H1 (cell line): ENCODE data around the gene TNS2. TPM values are rescaled to one million over a fixed set of nuclear protein-coding genes. Genes with fewer than 3 reads are reported as not detected.

Experiments used
- CTCF ChIA-PET: fragments of 300-600 bp; sonication (Branson Sonifier 250); formaldehyde crosslinking; loops from one replicate; lab custom pipeline; 2021; ENCODE audit not compliant: partially characterized antibody; lab: Charles Lee
- POLR2A ChIA-PET: fragments of 300-600 bp; sonication (Branson Sonifier 250); formaldehyde crosslinking; loops from one replicate; lab custom pipeline; 2021; ENCODE audit warnings: inconsistent platforms; ENCODE audit not compliant: partially characterized antibody; lab: Charles Lee
- DNase-seq, 2 experiments: peaks; one replicate each; pipeline versions ENCODE4 v3.0.0 to v3.0.0-alpha.2; 2010 to 2022; ENCODE audit warnings: low spot score in 2 of 2, low read depth in 1 of 2, mixed read lengths in 1 of 2
- FAIRE-seq: peaks from 2 replicates; lab custom pipeline; 2011; peaks lifted over from hg19 to GRCh38; lab: Jason Lieb, UNC
- H2AFZ ChIP-seq: 2 replicates; pipeline ENCODE4 v1.8.1; 2012; ENCODE audit warnings: low read length, inconsistent platforms
- H2AK5ac ChIP-seq: 2 replicates; pipeline ENCODE4 v1.6.1; 2013; ENCODE audit warnings: low read depth, low read length
- H2BK120ac ChIP-seq: replicated peaks from 2 replicates; pipeline ENCODE3; 2013; ENCODE audit warnings: low read depth, low read length, inconsistent platforms
- H2BK12ac ChIP-seq: 2 replicates; pipeline ENCODE4 v1.6.1; 2013; ENCODE audit warnings: low read depth, low read length
- H2BK15ac ChIP-seq: 2 replicates; pipeline ENCODE4 v1.6.1; 2013; ENCODE audit warnings: low read length
- H2BK20ac ChIP-seq: 2 replicates; pipeline ENCODE4 v1.6.1; 2013; ENCODE audit warnings: low read length
- H2BK5ac ChIP-seq: 2 replicates; pipeline ENCODE4 v1.6.1; 2013; ENCODE audit warnings: low read depth, low read length
- H3K14ac ChIP-seq: 2 replicates; pipeline ENCODE4 v1.6.1; 2013; ENCODE audit warnings: inconsistent platforms; ENCODE audit not compliant: insufficient read length
- H3K18ac ChIP-seq: 2 replicates; pipeline ENCODE4 v1.6.1; 2013; ENCODE audit warnings: low read length; ENCODE audit errors: extremely low read depth
- H3K23ac ChIP-seq: 2 replicates; pipeline ENCODE4 v1.6.1; 2013; ENCODE audit warnings: inconsistent platforms; ENCODE audit not compliant: insufficient read length
- H3K23me2 ChIP-seq: 2 replicates; pipeline ENCODE4 v1.6.1; 2013; ENCODE audit warnings: low read depth, low read length
- H3K27ac ChIP-seq: 2 replicates; pipeline ENCODE4 v1.6.1; 2011; ENCODE audit warnings: low read depth, low read length, inconsistent platforms
- H3K27me3 ChIP-seq, 4 experiments: replicated peaks in 1 of 4; 1 replicate in 1 of 4; 2 replicates in 3 of 4; pipeline versions ENCODE4 v1.6.1 to v1.8.1; 2011 to 2013; ENCODE audit warnings: low read length in 3 of 4, mild to moderate bottlenecking in 3 of 4, inconsistent platforms in 2 of 4, mixed read lengths in 2 of 4, moderate library complexity in 1 of 4; ENCODE audit not compliant: control insufficient read depth in 3 of 4, insufficient read depth in 3 of 4; ENCODE audit errors: extremely low read depth in 1 of 4
- H3K36me3 ChIP-seq, 4 experiments: 2 replicates each; pipeline versions ENCODE4 v1.6.1 to v1.8.1; 2011 to 2013; ENCODE audit warnings: mild to moderate bottlenecking in 4 of 4, low read length in 3 of 4, moderate library complexity in 2 of 4, control low read depth in 1 of 4, inconsistent platforms in 1 of 4; ENCODE audit not compliant: insufficient read depth in 4 of 4, control insufficient read depth in 2 of 4
- H3K4ac ChIP-seq: replicated peaks from 2 replicates; pipeline ENCODE3; 2013; ENCODE audit warnings: low read length, low read depth, mixed read lengths, inconsistent platforms; ENCODE audit not compliant: insufficient read length
- H3K4me1 ChIP-seq, 4 experiments: replicated peaks in 1 of 4; 1 replicate in 1 of 4; 2 replicates in 3 of 4; pipeline versions ENCODE4 v1.6.1 to v1.8.1; 2011 to 2013; ENCODE audit warnings: low read length in 3 of 4, inconsistent platforms in 2 of 4, mixed read lengths in 1 of 4; ENCODE audit not compliant: insufficient read depth in 4 of 4, control insufficient read depth in 3 of 4
- H3K4me2 ChIP-seq, 2 experiments: 2 replicates each; pipeline versions ENCODE4 v1.6.1 to v1.8.1; 2011 to 2013; ENCODE audit warnings: low read depth in 2 of 2, low read length in 2 of 2, control low read depth in 1 of 2, inconsistent platforms in 1 of 2, mild to moderate bottlenecking in 1 of 2; ENCODE audit not compliant: insufficient read depth in 1 of 2
- H3K4me3 ChIP-seq, 4 experiments: fragments of 200-600, 300-600 bp in 1 of 4; sonication (generic), shearing (Covaris generic), sonication (Bioruptor Twin) in 1 of 4; 2 replicates each; pipeline versions ENCODE4 v1.5.1 to v1.8.1; 2011 to 2016; ENCODE audit warnings: low read length in 4 of 4, low read depth in 3 of 4, control low read depth in 2 of 4, inconsistent platforms in 2 of 4, mild to moderate bottlenecking in 2 of 4, mixed read lengths in 1 of 4, moderate library complexity in 1 of 4; ENCODE audit not compliant: insufficient read depth in 2 of 4; ENCODE audit errors: extremely low read depth in 1 of 4
- H3K56ac ChIP-seq: replicated peaks from 2 replicates; pipeline ENCODE3; 2013; ENCODE audit warnings: low read depth, mild to moderate bottlenecking, mixed read lengths, low read length, inconsistent platforms; ENCODE audit not compliant: insufficient read length
- H3K79me1 ChIP-seq: 2 replicates; pipeline ENCODE4 v1.6.1; 2013; ENCODE audit warnings: low read depth, low read length, control low read depth
- H3K79me2 ChIP-seq, 2 experiments: 2 replicates each; pipeline versions ENCODE4 v1.6.1 to v1.8.1; 2012 to 2013; ENCODE audit warnings: low read length in 2 of 2, mild to moderate bottlenecking in 2 of 2, inconsistent platforms in 1 of 2; ENCODE audit not compliant: insufficient read depth in 2 of 2, control insufficient read depth in 1 of 2
- H3K9ac ChIP-seq, 4 experiments: replicated peaks in 1 of 4; 1 replicate in 1 of 4; 2 replicates in 3 of 4; pipeline versions ENCODE4 v1.6.1 to v1.8.1; 2011 to 2013; ENCODE audit warnings: low read depth in 3 of 4, low read length in 3 of 4, control low read depth in 2 of 4, mild to moderate bottlenecking in 2 of 4, moderate library complexity in 2 of 4, inconsistent platforms in 1 of 4; ENCODE audit errors: extremely low read depth in 1 of 4
- H3K9me3 ChIP-seq, 2 experiments: 2 replicates each; pipeline versions ENCODE4 v1.6.1 to v1.8.1; 2012 to 2013; ENCODE audit warnings: mild to moderate bottlenecking in 2 of 2, moderate library complexity in 2 of 2, control low read depth in 1 of 2, inconsistent platforms in 1 of 2, low read depth in 1 of 2, low read length in 1 of 2, mixed read lengths in 1 of 2; ENCODE audit not compliant: insufficient read depth in 2 of 2
- H4K20me1 ChIP-seq, 2 experiments: replicated peaks in 1 of 2; 2 replicates each; pipeline versions ENCODE3 to v1.8.1; 2011 to 2013; ENCODE audit warnings: inconsistent platforms in 2 of 2, low read length in 2 of 2, mild to moderate bottlenecking in 1 of 2; ENCODE audit not compliant: insufficient read depth in 2 of 2, control insufficient read depth in 1 of 2
- H4K5ac ChIP-seq: 2 replicates; pipeline ENCODE4 v1.6.1; 2013; ENCODE audit warnings: low read length, low read depth, mixed read lengths, inconsistent platforms; ENCODE audit not compliant: insufficient read length
- H4K8ac ChIP-seq: 2 replicates; pipeline ENCODE4 v1.8.0; 2013; ENCODE audit warnings: mild to moderate bottlenecking, moderate library complexity, low read length, inconsistent platforms; ENCODE audit not compliant: insufficient read depth; ENCODE audit errors: extremely low read depth
- H4K91ac ChIP-seq: replicated peaks from 2 replicates; pipeline ENCODE3; 2013; ENCODE audit warnings: low read length, mixed read lengths, inconsistent platforms; ENCODE audit not compliant: insufficient read length
- ATF2 ChIP-seq: IDR thresholded peaks from 2 replicates; pipeline ENCODE4 v1.6.1; 2012; ENCODE audit warnings: low read length, inconsistent platforms
- BRCA1 ChIP-seq: IDR thresholded peaks from 2 replicates; pipeline ENCODE4 v1.6.1; 2012; ENCODE audit warnings: low read depth, low read length, improper control_type of control experiment
- EZH2 ChIP-seq: fragments of 200-600 bp; sonication (generic); IDR thresholded peaks from 2 replicates; pipeline ENCODE4 v1.7.1; 2012; ENCODE audit warnings: low read depth, mild to moderate bottlenecking, moderate library complexity, low read length, inconsistent platforms; ENCODE audit not compliant: severe bottlenecking
- GTF2F1 ChIP-seq: IDR thresholded peaks from 2 replicates; pipeline ENCODE4 v1.6.1; 2012; ENCODE audit warnings: low read depth, low read length, improper control_type of control experiment, borderline replicate concordance
- KDM1A ChIP-seq: fragments of 200-600, 300-600 bp; sonication (generic); IDR thresholded peaks from 2 replicates; pipeline ENCODE4 v1.7.1; 2016; ENCODE audit warnings: mild to moderate bottlenecking, low read length, borderline replicate concordance
- RBBP5 ChIP-seq: IDR thresholded peaks from 2 replicates; pipeline ENCODE4 v1.7.1; 2012; ENCODE audit warnings: low read depth, mild to moderate bottlenecking, inconsistent platforms, low read length, moderate library complexity, borderline replicate concordance
- RNF2 ChIP-seq: fragments of 200-900, 300-1000 bp; sonication (generic); IDR thresholded peaks from 2 replicates; pipeline ENCODE4 v1.7.1; 2016; ENCODE audit warnings: borderline replicate concordance, low read depth, mild to moderate bottlenecking, antibody characterized with exemption, low read length; ENCODE audit not compliant: poor library complexity, severe bottlenecking; ENCODE audit errors: missing control alignments
- RXRA ChIP-seq: IDR thresholded peaks from 2 replicates; pipeline ENCODE4 v1.6.1; 2011; ENCODE audit warnings: low read depth, mild to moderate bottlenecking, low read length, moderate library complexity; ENCODE audit not compliant: insufficient read depth
- SIX5 ChIP-seq: IDR thresholded peaks from 2 replicates; pipeline ENCODE4 v1.6.1; 2011; ENCODE audit warnings: mild to moderate bottlenecking, low read depth, low read length
- TAF7 ChIP-seq: optimal IDR thresholded peaks from 2 replicates; pipeline ENCODE3; 2011; ENCODE audit warnings: low read depth, mild to moderate bottlenecking, inconsistent platforms, low read length, moderate library complexity, borderline replicate concordance
- TBP ChIP-seq: IDR thresholded peaks from 2 replicates; pipeline ENCODE4 v1.6.1; 2011; ENCODE audit warnings: low read depth, low read length, improper control_type of control experiment
- WGBS, 2 experiments: shearing (Covaris generic) in 1 of 2; methylation state at CpG; one replicate each; pipeline versions ENCODE4 v1.1.6 to v1.1.7; 2013 to 2015; ENCODE audit warnings: low lambda C conversion rate in 2 of 2, mixed read lengths in 2 of 2, inconsistent platforms in 1 of 2, low coverage in 1 of 2, missing lambda C conversion rate in 1 of 2; ENCODE audit not compliant: insufficient replicate concordance in 2 of 2, insufficient coverage in 1 of 2, insufficient read length in 1 of 2; ENCODE audit errors: extremely low coverage in 1 of 2, missing lambda C conversion rate in 1 of 2; 5-methylcytosine and 5-hydroxymethylcytosine counted together
- polyA plus RNA-seq, 7 experiments: library from polyadenylated mRNA; depleted of rRNA in 3 of 7; stranded (reverse) in 5 of 7; unstranded in 2 of 7; fragments of >200 nt in 5 of 7; fragments of 200-250 nt in 2 of 7; gene quantifications; 1 replicate in 5 of 7; 2 replicates in 1 of 7; 4 replicates in 1 of 7; pipeline versions ENCODE4 v1.2.1 to v1.2.3, GENCODE V29; 2011 to 2013; ENCODE audit warnings: missing spikeins in 2 of 7, mixed read lengths in 2 of 7
- total RNA-seq: library from RNA; stranded (reverse); fragmentation: NEBNext Ultra II Directional; extraction: Animal tissue kit (Norgen Biotek cat#: 25700); gene quantifications from 2 replicates; pipeline ENCODE4 v1.2.1, GENCODE V29; 2021

TNS2 gene
- total and polyA plus RNA-seq, 2 of the 8 experiments (the other 6 are each of a cell fraction or from before 2014, with no cell fraction given): 2.8 to 4.7 TPM

DNA sequence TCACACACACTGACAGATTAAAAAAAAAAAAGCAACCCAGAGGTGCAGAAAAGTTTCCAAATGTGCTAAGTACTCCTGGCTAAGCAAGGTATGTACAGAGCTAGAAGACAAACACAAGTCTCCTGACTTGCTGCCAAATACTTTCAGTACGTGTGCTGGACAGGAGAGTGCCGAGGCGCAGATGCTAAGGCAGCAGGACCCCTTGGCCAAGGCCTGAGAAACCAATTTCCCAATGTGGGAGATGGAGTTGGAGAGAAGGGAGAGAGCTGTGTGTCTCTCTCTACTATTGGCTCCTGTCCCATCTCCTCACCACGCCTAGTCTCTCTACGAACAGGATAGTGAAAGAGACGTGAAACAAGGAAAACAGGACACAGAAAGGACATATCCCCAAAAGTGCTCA is 24.0 kb downstream of the TNS2 start:
- H4K20me1 ChIP-seq: peaks cover 2 to 4% of the 10 kb centered on the region in 2 experiments
- no peaks in the 10 kb centered on the region for H3K79me2 ChIP-seq
- POLR2A ChIA-PET: interaction anchor here (0.6 to 0.7 kb wide), 2 partner anchors 20 to 191 kb away, joined by 3 read pairs; no protein-coding TSS in a partner anchor
- no peak overlapping the region for H2BK120ac ChIP-seq
- peaks cover 0 to 2% (median 0%) of the 10 kb centered on the region in 4 experiments; a peak in 2 of 7 replicates for H3K27me3 ChIP-seq
- TF ChIP-seq TBP (no peak), TAF7 (no peak), ATF2 (no peak), BRCA1 (no peak), RBBP5 (no peak), KDM1A (no peak), EZH2 (no peak), RNF2 (no peak), GTF2F1 (no peak), SIX5 (no peak), RXRA (no peak)
- no peak overlapping the region for H3K4me2 ChIP-seq
- H3K23me2 ChIP-seq: peaks cover 4% of the 10 kb centered on the region; the same call in 1 of the 2 replicates
- no peak overlapping the region for H3K56ac ChIP-seq
- no peak overlapping the region for H3K23ac ChIP-seq
- H2BK20ac ChIP-seq: no peak overlapping the region
- H3K14ac ChIP-seq: no peak overlapping the region
- peaks cover 0 to 4% (median 2%) of the 10 kb centered on the region in 4 experiments; a peak in 2 of 8 replicates for H3K36me3 ChIP-seq
- CTCF ChIA-PET: interaction anchor here (0.6 to 22.4 kb wide), 6 partner anchors 8 to 172 kb away, joined by 3 to 531 read pairs (median 12); partner anchors contain the start of genes IGFBP6 and SOAT2
- no peak overlapping the region for H3K27ac ChIP-seq
- H3K4me3 ChIP-seq: no peak overlapping the region
- peaks cover 6 to 16% (median 10%) of the 10 kb centered on the region in 4 experiments for H3K4me1 ChIP-seq
- H2BK5ac ChIP-seq: no peak overlapping the region
- DNase-seq (no peak), FAIRE-seq (no peak)
- H4K8ac ChIP-seq: no peak overlapping the region
- no peak overlapping the region for H3K9ac ChIP-seq
- no peaks in the 10 kb centered on the region for H3K9me3 ChIP-seq
- H2AFZ ChIP-seq: no peak overlapping the region
- H2BK12ac ChIP-seq: no peak overlapping the region
- H4K91ac ChIP-seq: no peak overlapping the region
- no peak overlapping the region for H4K5ac ChIP-seq
- 91% methylated on average over 6 of the region's 6 CpGs; no CpG with 5 or more reads in 1 of the 2 experiments for WGBS, 2 experiments
- no peaks in the 10 kb centered on the region for H3K79me1 ChIP-seq
- H3K18ac ChIP-seq: no peak overlapping the region
- H2AK5ac ChIP-seq: no peak overlapping the region
- H3K4ac ChIP-seq: no peak overlapping the region
- H2BK15ac ChIP-seq: no peak overlapping the region
